Type B pancreatic cell (in vitro differentiated cells): ENCODE results near the gene GRK5. TPM values are rescaled to one million over a fixed set of nuclear protein-coding genes. Genes with fewer than 3 reads are reported as not detected.

Experiments used
- DNase-seq: peaks from one replicate; pipeline ENCODE4 v3.0.0; 2021; ENCODE audit warnings: mixed read lengths; ENCODE audit not compliant: unreplicated experiment; ENCODE audit errors: extremely low spot score
- H3K27ac Mint-ChIP-seq: 2 replicates; pipeline ENCODE4 v1.8.0; 2021; ENCODE audit warnings: mild to moderate bottlenecking, mixed read lengths
- H3K27me3 Mint-ChIP-seq: 2 replicates; pipeline ENCODE4 v1.8.0; 2021; ENCODE audit warnings: mixed read lengths
- H3K36me3 Mint-ChIP-seq: 2 replicates; pipeline ENCODE4 v1.8.0; 2021; ENCODE audit warnings: mixed read lengths
- H3K4me1 Mint-ChIP-seq: one replicate; pipeline ENCODE4 v1.8.0; 2021; ENCODE audit warnings: mixed read lengths; ENCODE audit not compliant: unreplicated experiment
- H3K4me3 Mint-ChIP-seq: 2 replicates; pipeline ENCODE4 v1.8.0; 2021; ENCODE audit warnings: mild to moderate bottlenecking, mixed read lengths
- H3K9me3 Mint-ChIP-seq: 2 replicates; pipeline ENCODE4 v1.8.0; 2021; ENCODE audit warnings: mixed read lengths
- total RNA-seq: library from RNA; stranded (reverse); gene quantifications from 2 replicates; pipeline ENCODE4 v1.2.1, GENCODE V29; 2021; ENCODE audit warnings: low replicate concordance
- TF ChIP-seq, protein P1 (sequence below): fragments of 200-600 bp; sonication (generic); conservative IDR thresholded peaks from 2 replicates; pipeline ENCODE4 v1.5.0; 2021; ENCODE audit warnings: antibody characterized with exemption, mild to moderate bottlenecking

Gene GRK5
- total RNA-seq, 1 donor from 2014 or later: 24.8 TPM

DNA sequence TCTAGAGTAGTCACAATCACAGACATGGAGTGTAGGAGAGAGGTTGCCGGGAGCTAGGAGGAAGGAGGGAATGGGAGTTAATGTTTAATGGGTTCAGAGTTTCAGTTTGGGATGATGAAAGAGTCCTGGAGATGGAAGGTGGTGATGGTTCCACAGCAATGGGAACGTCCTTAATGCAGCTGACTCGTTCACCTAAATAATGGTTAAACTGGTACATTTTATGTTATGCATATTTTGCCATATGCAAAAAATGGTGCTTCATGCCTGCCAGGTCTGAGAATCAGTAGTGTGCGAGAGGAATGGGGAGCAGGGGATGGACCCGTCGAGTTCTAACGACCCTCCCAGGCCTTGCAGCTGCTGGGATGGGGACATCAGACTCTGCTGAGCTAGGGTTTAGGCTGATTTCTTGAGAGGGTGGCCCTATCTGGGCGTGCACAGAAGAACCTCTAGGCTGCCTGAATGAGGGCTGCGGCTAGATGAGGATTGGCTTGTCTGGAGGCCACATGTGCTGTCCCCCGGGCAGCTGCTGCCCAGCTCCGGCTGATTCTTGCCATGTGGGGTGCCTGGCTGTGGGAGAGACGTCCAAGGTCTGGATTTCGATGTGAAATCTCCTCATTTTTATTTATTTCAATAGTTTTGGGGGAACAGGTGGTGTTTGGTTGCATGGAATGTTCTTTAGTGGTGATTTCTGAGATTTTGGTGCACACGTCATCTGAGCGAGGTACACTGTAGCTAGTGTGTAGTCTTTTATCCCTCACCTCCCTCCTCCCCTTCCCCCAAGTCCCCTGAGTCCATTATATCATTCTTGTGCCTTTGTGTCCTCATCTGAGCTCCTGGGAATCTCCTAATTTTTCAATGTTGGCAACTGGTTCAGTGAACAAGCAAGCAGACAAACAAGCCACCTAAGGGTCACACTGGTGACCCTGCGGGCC lies 116.0 kb downstream of the GRK5 start:
- no peak overlapping the region for H3K27ac Mint-ChIP-seq
- no peaks in the 10 kb centered on the region for H3K9me3 Mint-ChIP-seq
- no peaks in the 10 kb centered on the region for H3K27me3 Mint-ChIP-seq
- peaks cover 7% of the 10 kb centered on the region for H3K36me3 Mint-ChIP-seq
- no peak for DNase-seq
- TF ChIP-seq, protein P1, sequence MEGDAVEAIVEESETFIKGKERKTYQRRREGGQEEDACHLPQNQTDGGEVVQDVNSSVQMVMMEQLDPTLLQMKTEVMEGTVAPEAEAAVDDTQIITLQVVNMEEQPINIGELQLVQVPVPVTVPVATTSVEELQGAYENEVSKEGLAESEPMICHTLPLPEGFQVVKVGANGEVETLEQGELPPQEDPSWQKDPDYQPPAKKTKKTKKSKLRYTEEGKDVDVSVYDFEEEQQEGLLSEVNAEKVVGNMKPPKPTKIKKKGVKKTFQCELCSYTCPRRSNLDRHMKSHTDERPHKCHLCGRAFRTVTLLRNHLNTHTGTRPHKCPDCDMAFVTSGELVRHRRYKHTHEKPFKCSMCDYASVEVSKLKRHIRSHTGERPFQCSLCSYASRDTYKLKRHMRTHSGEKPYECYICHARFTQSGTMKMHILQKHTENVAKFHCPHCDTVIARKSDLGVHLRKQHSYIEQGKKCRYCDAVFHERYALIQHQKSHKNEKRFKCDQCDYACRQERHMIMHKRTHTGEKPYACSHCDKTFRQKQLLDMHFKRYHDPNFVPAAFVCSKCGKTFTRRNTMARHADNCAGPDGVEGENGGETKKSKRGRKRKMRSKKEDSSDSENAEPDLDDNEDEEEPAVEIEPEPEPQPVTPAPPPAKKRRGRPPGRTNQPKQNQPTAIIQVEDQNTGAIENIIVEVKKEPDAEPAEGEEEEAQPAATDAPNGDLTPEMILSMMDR: no peak
- H3K4me3 Mint-ChIP-seq: peak overlapping the region; percentile 3
- peaks cover 42% of the 10 kb centered on the region for H3K4me1 Mint-ChIP-seq

DNA sequence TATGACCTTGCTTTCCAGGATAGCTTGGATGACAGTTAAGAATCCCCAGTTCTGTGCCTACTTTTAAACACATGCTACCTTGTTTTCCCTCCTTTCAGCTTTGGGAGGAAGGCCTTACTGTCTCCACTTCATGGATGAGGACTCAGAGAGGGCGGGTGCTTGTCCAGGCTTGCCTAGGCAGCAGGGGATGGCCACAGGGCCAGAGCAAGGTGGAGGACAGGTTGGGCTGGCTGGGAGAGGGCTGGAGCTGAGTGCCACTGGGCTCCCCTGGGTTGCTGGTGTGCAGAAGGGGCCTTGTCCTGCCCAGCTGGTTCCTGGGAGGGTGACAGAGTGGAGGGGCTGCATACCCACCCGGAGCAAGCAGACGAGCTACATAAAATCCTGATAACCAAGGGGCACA lies 117.8 kb downstream of the GRK5 start:
- no peak overlapping the region for H3K4me3 Mint-ChIP-seq
- H3K27me3 Mint-ChIP-seq: no peaks in the 10 kb centered on the region
- peaks cover 28% of the 10 kb centered on the region for H3K4me1 Mint-ChIP-seq
- DNase-seq: no peak
- H3K9me3 Mint-ChIP-seq: no peaks in the 10 kb centered on the region
- TF ChIP-seq, protein P1: no peak
- peaks cover 7% of the 10 kb centered on the region for H3K36me3 Mint-ChIP-seq
- no peak overlapping the region for H3K27ac Mint-ChIP-seq

DNA sequence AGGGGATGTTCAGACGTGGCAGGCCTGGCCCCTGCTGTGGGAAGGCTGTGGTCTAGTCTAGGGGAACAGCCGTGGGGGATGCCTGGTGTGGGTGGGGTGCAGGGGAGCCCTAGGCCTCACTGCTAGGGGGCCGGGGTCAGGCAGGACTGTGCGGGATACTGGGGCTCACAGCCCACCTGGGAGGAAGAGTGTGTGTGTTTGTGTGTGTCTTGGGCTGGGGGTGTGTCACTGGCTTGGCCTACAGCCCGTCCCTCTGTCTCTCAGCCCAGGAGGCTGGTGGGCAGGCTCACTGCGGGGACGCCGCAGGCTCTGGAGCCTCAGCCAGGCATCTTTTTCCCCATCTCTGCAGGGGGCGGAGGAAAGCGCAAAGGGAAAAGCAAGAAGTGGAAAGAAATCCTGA lies 118.8 kb downstream of the GRK5 start:
- H3K27me3 Mint-ChIP-seq: no peaks in the 10 kb centered on the region

DNA sequence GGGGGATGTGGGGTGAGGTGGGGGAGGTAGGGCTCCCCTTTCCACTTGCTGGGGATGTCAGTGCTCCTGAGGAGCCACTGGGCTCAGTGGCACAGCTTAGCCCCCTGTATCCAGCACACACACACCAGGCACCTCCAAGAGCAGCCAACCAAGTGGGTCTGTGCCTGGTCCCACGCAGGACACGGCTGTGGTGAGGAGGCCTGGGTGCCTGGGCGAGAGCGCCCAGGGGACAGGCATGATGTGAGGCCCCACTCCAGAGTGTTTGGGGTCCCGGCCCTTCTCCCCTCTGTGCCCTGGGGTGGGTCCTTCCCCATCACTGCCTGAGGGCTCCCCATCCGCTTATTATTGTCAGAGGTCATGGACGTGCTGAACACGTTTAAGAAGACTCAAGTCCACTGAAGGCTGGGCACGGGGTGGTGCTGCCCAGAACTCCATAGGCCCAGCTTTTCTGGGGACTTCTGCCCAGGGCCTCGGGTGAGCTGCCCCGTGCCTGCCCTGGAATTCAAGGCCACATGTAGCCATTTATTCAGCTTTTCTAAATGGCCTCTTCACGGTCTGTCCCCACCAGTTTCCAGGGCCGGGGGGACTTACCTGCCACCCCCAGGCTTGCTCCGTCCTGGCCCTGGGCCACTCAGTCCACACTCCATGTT lies 119.8 kb downstream of the GRK5 start:
- peaks cover 29% of the 10 kb centered on the region for H3K4me1 Mint-ChIP-seq
- H3K27me3 Mint-ChIP-seq: no peaks in the 10 kb centered on the region
- no peak for DNase-seq
- TF ChIP-seq, protein P1: no peak
- H3K9me3 Mint-ChIP-seq: no peaks in the 10 kb centered on the region
- H3K4me3 Mint-ChIP-seq: no peak overlapping the region
- H3K36me3 Mint-ChIP-seq: no peaks in the 10 kb centered on the region
- H3K27ac Mint-ChIP-seq: no peak overlapping the region

More for the DNA sequence above, 118.8 kb downstream of the GRK5 start:
- peaks cover 27% of the 10 kb centered on the region for H3K4me1 Mint-ChIP-seq
- no peaks in the 10 kb centered on the region for H3K9me3 Mint-ChIP-seq
- no peak overlapping the region for H3K4me3 Mint-ChIP-seq
- H3K27ac Mint-ChIP-seq: no peak overlapping the region
- DNase-seq: no peak
- TF ChIP-seq, protein P1: no peak
- peaks cover 4% of the 10 kb centered on the region for H3K36me3 Mint-ChIP-seq

DNA sequence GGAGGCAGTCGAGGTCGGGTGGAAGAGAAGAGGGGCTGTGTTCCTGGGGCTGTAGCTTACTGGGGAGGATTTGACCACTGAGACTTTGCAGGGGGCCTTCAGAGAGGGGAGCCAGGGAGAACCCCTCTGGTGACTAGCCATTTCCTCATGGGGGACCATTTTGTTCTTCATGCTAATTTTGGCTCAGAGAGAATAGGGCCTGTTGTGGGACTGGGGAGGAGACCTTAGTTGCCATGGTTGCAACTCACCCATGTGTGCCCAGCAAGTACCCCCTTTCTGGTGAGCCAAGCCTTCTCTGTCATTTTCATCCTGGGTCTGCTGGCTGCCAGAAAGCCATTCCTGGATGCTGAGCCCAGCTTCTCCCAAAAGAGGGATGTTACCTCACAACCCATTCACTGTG lies 120.9 kb downstream of the GRK5 start:
- Mint-ChIP-seq H3K36me3 (peaks cover 5% of the 10 kb centered on the region), H3K4me3 (no peak overlapping the region), H3K9me3 (no peaks in the 10 kb centered on the region), H3K4me1 (peaks cover 23% of the 10 kb centered on the region), H3K27ac (no peak overlapping the region), H3K27me3 (no peaks in the 10 kb centered on the region)
- TF ChIP-seq, protein P1: no peak
- no peak for DNase-seq
